Endothelial cell (in vitro differentiated cells): Measurements from ENCODE around the gene MRTFB. TPM values are rescaled to one million over a fixed set of nuclear protein-coding genes. Genes with fewer than 3 reads are reported as not detected.
"Not testable (repeated sequence)": the region's sequence is repeated elsewhere in the genome, so short reads cannot be mapped to it uniquely, and the experiment has no call there.

Source experiments
- DNase-seq: peaks from one replicate; pipeline ENCODE4 v3.0.0; 2021; ENCODE audit warnings: low spot score
- H3K27ac Mint-ChIP-seq: one replicate; pipeline ENCODE4 v1.8.0; 2021; ENCODE audit warnings: mixed read lengths, inconsistent platforms; ENCODE audit not compliant: unreplicated experiment
- H3K27me3 Mint-ChIP-seq: one replicate; pipeline ENCODE4 v1.8.0; 2021; ENCODE audit warnings: mild to moderate bottlenecking, moderate library complexity, mixed read lengths, inconsistent platforms; ENCODE audit not compliant: unreplicated experiment
- H3K36me3 Mint-ChIP-seq: one replicate; pipeline ENCODE4 v1.8.0; 2021; ENCODE audit warnings: mild to moderate bottlenecking, low read depth, mixed read lengths, inconsistent platforms; ENCODE audit not compliant: unreplicated experiment
- H3K4me1 Mint-ChIP-seq: one replicate; pipeline ENCODE4 v1.8.0; 2021; ENCODE audit warnings: mild to moderate bottlenecking, mixed read lengths, inconsistent platforms; ENCODE audit not compliant: unreplicated experiment
- H3K4me3 Mint-ChIP-seq: one replicate; pipeline ENCODE4 v1.8.0; 2021; ENCODE audit warnings: mild to moderate bottlenecking, mixed read lengths, inconsistent platforms; ENCODE audit not compliant: unreplicated experiment
- H3K9me3 Mint-ChIP-seq: one replicate; pipeline ENCODE4 v1.8.0; 2021; ENCODE audit warnings: mixed read lengths, inconsistent platforms; ENCODE audit not compliant: unreplicated experiment
- long read RNA-seq: library from polyadenylated mRNA; unstranded; transcript quantifications from one replicate; pipeline ENCODE4 v2.0.0, GENCODE V29; 2020; ENCODE audit not compliant: unreplicated experiment
- total RNA-seq: library from RNA; stranded (reverse); fragmentation: NEBNext Ultra II Directional; extraction: Animal tissue kit (Norgen Biotek cat#: 25700); gene quantifications from one replicate; pipeline ENCODE4 v1.2.1, GENCODE V29; 2021; ENCODE audit not compliant: unreplicated experiment
- TF ChIP-seq, protein P1 (sequence below): fragments of 200-600 bp; sonication (generic); IDR thresholded peaks from one replicate; pipeline ENCODE4 v1.5.0; 2021; ENCODE audit warnings: antibody characterized with exemption; ENCODE audit not compliant: unreplicated experiment

The MRTFB gene, protein sequence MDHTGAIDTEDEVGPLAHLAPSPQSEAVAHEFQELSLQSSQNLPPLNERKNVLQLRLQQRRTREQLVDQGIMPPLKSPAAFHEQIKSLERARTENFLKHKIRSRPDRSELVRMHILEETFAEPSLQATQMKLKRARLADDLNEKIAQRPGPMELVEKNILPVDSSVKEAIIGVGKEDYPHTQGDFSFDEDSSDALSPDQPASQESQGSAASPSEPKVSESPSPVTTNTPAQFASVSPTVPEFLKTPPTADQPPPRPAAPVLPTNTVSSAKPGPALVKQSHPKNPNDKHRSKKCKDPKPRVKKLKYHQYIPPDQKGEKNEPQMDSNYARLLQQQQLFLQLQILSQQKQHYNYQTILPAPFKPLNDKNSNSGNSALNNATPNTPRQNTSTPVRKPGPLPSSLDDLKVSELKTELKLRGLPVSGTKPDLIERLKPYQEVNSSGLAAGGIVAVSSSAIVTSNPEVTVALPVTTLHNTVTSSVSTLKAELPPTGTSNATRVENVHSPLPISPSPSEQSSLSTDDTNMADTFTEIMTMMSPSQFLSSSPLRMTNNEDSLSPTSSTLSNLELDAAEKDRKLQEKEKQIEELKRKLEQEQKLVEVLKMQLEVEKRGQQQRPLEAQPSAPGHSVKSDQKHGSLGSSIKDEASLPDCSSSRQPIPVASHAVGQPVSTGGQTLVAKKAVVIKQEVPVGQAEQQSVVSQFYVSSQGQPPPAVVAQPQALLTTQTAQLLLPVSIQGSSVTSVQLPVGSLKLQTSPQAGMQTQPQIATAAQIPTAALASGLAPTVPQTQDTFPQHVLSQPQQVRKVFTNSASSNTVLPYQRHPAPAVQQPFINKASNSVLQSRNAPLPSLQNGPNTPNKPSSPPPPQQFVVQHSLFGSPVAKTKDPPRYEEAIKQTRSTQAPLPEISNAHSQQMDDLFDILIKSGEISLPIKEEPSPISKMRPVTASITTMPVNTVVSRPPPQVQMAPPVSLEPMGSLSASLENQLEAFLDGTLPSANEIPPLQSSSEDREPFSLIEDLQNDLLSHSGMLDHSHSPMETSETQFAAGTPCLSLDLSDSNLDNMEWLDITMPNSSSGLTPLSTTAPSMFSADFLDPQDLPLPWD
- 51.3 TPM for total RNA-seq
- long read RNA-seq, partial matches to known transcripts = 1 of 3 reads
- long read RNA-seq, other reads (novel, unspliced or antisense) = 2 of 3 reads

DNA sequence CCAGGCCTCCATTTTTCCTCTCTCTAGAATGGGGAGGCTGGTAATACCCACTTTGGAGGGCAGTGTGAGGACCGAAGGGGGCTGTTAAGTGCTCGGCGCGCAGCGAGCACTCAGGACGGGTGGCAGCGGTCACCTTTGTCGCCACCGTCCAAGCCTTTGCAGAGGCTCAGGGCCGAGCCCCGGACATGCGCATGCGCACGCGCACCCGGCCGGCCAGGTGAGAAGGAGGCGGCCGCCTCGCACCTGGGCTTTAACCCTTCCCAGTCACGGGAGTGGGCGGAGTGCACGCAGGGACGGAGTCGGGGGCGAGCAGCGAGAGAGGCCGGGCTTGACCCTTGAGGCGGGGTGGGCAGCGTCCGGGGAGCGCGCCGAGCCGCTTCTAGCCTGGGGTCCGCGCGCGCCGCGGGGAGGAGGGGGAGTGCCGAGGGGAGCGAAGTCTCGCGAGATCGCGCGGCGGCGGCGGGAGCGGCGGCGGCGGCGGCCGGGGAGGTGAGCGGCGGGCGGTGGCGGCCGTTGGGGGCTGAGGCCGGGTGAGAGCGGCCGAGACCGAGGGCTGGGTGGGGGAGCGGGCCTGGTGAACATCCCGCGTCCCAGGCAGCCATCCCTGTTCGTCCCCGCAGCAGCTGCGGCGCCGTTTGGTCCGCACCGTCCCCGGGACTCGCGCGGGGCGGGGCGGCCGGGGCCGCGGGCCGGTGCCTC, at the start of gene MRTFB:
Gene MRTFB (plus strand): TSS at position 443 of the 699 bp plus-strand sequence. CDS start 69,288 bp downstream, outside the sequence.
- H3K4me3 Mint-ChIP-seq = peak within 1 kb of the TSS; percentile 94

DNA sequence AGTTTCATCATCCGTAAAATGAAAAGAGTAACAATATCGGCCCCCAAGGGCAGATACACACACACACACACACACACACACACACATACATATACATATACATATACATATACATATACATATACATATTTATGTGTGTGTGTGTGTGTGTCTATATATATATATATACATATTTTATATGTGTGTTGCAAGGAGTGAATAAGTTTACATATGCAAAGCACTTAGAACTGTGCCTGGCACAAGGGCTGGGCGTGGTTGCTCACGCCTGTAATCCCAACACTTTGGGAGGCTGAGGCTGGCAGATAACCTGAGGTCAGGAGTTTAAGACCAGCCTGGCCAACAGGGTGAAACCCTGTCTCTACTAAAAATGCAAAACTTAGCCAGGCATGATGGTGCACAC, 47.6 kb upstream of the MRTFB start:
- not testable (repeated sequence) for DNase-seq, H3K9me3 Mint-ChIP-seq, H3K4me1 Mint-ChIP-seq, H3K4me3 Mint-ChIP-seq, H3K27ac Mint-ChIP-seq, H3K36me3 Mint-ChIP-seq, H3K27me3 Mint-ChIP-seq

More for the DNA sequence above, at the start of gene MRTFB:
- peak; percentile 86 for DNase-seq
- no peaks in the 10 kb centered on the region for H3K36me3 Mint-ChIP-seq
- H3K27me3 Mint-ChIP-seq = peaks cover 6% of the 10 kb centered on the region
- TF ChIP-seq, protein P1, sequence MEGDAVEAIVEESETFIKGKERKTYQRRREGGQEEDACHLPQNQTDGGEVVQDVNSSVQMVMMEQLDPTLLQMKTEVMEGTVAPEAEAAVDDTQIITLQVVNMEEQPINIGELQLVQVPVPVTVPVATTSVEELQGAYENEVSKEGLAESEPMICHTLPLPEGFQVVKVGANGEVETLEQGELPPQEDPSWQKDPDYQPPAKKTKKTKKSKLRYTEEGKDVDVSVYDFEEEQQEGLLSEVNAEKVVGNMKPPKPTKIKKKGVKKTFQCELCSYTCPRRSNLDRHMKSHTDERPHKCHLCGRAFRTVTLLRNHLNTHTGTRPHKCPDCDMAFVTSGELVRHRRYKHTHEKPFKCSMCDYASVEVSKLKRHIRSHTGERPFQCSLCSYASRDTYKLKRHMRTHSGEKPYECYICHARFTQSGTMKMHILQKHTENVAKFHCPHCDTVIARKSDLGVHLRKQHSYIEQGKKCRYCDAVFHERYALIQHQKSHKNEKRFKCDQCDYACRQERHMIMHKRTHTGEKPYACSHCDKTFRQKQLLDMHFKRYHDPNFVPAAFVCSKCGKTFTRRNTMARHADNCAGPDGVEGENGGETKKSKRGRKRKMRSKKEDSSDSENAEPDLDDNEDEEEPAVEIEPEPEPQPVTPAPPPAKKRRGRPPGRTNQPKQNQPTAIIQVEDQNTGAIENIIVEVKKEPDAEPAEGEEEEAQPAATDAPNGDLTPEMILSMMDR = no peak
- peaks cover 16% of the 10 kb centered on the region for H3K4me1 Mint-ChIP-seq
- peak within 1 kb of the TSS; percentile 63 for H3K27ac Mint-ChIP-seq
- no peaks in the 10 kb centered on the region for H3K9me3 Mint-ChIP-seq

DNA sequence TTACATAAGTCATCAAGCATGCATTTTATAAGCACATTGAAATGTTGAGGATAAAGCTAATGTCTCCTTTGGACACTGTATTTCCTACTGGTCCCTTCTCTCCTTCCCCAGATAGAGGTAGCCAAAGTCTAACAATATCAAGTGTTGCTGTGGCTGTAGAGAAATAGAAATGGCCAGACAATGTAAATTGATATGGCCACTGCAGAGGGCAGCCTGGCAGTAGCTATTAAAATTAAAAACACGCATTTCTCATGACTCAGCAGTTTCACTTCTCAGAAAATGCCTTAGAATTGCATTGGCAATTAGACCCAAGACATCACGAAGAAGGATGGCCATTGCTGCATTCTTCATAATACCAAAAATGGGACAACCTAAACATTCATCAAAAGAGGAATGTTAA, 46.8 kb upstream of the MRTFB start:
- TF ChIP-seq, protein P1 = no peak
- Mint-ChIP-seq H3K9me3 (no peaks in the 10 kb centered on the region), H3K27me3 (peaks cover 2% of the 10 kb centered on the region), H3K36me3 (no peaks in the 10 kb centered on the region), H3K4me3 (no peak overlapping the region), H3K4me1 (no peaks in the 10 kb centered on the region), H3K27ac (no peak overlapping the region)
- no peak for DNase-seq

DNA sequence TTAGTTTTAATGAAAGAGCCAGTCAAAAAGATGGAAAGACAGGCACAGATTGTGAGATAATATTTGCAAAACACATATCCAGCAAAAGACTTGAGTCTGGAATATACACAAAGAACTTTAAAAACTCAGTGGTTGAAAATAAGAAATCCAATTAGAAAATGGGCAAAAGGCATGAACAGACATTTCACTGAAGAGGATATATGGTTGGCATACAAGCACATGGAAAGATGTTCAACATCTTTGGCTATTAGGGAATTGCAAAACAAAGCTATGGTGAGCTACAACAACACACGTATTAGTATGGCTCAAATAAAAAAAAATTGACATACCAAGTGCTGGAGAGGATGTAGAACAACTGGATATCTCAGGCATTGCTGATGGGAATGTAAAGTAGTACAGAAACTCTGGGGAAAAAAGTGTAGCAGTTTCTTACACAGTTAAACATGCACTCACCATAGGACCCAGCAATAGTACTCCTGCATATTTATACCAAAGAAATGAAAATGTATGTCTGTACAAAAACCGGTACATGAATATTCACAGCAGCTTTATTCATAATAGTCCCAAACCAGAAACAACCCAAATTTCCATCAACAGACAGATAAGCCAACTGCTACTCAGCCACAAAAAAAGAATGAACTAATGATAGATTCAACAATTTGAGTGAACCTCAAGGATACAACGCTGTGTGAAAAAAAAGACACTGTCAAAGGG, 44.4 kb upstream of the MRTFB start:
- DNase-seq = no peak
- Mint-ChIP-seq H3K27ac (no peak overlapping the region), H3K4me1 (no peaks in the 10 kb centered on the region), H3K27me3 (peaks cover 2% of the 10 kb centered on the region), H3K9me3 (no peaks in the 10 kb centered on the region), H3K36me3 (no peaks in the 10 kb centered on the region), H3K4me3 (no peak overlapping the region)
- TF ChIP-seq, protein P1 = no peak
